ENCODE results near the gene ADM.
A peak's percentile ranks its signal among the peaks of the same experiment; 100 is the strongest.

ADM gene

DNA sequence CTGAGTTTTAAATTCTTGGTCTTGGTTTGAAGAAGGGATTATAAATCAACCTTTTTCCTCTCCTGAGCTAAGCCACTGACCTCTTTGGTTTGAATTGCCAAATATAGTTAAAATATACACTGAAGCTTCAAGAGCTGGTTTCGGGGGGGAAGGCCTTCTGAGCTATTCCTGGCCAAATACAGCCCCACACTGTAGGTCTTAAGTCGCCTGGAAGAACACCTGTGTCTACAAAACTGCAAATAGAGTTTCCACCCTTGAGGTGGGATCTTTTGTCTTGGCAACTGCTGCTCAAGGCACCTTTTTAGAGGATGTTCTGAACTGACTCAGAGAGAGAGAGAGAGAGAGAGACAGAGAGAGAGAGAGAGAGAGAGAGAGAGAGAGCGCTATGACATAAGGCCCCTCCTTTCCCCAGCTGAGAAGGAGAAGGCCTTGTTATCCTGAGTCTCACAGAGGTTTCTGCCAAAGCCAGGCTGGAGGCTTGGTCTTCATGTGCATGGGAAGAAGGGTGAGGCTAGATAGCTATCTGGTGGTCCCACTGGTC is 5.5 kb downstream of the ADM start:
- DNase-seq = no peak

DNA sequence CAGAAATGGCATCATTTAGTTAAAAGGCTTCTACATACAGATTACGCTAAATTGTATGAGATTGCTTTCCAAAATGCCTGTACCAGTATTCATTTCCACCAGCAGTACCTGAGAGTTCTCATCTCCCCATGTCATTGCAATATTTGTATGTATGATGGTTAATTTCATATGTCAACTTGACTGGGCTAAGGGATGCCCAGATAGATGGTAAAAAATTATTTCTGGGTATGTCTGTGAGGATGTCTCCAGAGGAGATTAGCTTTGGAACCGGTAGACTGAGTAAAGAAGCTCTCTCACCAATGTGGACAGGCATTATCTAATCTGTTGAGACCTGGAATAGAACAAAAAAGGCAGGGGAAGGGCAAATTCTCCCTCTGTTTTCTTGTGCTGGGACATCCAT is 6.9 kb downstream of the ADM start:
- DNase-seq = no peak

DNA sequence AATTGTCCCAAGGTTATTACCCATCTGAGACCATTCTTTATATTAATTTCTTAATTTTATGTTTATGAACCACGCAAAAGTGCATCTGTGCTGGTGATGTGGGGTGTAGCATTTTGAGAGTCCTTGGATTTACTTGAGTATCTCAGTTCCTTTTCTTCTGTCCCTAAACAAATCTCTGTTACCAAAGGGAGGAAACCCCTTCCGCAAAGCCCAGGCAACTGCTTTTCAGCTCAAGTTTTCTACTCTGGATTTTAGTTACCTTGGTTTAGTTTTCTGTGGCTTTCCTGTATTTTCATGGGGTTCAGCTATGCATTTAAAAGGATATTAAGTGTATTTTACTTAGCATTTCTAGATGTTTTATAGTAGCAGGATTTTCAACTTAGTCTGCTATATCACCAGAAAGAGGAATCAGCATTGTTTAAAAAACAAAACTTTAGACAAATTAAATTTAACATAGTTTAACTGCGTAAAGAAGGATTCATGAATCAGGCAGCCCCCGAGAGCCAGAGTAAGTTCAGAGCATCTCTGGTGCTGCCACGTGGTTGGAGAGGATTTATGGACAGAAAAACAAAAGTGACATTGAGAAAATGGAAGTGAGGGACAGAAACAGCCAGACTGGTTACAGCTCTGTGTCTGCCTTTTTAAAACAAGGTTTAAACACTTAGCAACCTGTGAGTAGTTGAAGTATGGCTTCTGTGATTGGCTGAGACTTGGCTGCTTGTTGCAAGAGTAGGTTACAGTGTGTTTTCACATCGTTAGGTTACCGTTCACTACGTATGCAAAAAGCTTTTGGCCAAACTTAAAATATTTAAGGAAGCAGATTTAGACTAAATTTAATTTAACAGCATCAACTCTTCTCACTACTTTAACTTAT is 9.6 kb downstream of the ADM start:
- DNase-seq = peak; percentile 76 to 78

DNA sequence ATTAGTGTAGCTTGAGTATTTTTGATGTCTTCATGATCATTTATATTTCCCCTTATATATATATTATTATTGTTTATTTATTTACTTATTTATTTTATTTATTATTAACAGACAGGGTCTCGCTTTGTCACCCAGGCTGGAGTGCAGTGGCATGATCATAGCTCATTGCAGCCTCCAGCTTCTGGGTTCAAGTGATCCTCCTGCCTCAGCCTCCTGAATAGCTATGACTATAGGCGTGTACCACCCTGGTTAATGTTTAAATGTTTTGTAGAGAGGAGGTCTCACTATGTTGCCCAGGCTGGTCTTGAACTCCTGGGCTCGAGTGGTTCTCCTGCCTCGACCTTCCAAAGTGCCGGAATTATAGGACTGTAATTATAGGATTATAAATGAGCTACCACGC is 10.2 kb downstream of the ADM start:
- no peak for DNase-seq

DNA sequence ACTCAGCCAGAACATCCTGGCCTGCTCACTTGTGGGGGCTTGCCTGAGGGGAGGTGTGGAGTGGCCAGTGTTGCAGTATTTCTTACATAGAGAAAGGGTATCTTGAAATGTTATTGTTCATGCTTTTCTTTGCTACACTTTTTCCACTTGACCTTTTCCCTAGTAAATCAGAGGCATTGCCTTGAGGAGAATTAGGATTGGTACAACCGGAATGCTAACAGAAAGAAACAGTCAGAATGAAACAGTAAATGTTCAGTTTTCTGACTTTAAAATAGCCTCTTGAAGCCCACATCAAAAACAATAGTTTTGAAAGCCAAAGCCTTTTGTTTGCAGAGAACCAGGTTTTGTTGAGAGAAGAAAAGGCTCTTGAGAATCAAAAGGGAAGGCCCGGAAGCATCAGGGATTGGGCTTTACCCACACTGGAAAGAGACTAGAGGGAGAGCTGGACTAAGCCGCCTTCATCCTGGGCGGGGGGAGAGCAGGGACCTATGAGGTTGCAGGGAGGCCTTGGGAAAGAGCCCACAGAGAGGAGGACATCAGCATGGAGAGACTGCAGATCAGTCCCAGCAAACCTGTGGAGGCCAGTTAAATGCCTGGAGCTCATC is 12.4 kb downstream of the ADM start:
- DNase-seq = no peak

DNA sequence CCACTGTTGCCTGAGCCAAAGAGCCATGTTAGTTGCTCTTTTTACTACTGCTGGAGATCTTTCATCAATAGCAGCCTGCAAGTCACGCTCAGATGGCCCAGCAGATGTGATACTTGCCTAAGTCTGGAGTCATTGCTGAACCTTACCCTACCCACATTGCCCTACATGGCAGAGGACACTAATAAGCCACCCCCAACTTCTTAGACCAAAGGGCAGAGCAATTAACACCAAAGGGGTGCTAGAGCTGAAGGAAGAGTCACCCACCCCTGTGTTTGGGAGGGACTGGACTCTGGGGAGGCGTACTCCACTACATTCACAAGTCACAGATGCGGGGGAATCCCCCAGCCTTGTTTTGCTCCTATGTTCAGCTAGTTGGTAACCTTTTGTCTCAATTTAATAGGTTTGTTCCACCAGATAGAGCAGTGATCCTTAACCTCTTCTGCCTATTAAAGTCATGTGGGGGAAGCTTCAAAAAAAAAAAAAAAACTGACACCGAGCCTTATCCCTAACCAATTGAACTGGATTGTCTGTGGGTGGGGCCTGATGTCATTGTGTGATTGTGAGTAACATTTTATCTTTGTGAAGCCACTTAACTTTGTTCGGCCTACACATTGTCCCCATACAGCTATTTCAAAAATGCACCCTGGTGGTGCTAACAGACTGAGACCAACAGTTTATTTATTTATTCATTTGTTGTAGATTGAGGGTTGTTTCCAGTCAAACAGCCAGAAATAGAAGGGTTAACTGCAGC is 13.1 kb downstream of the ADM start:
- DNase-seq = no peak

DNA sequence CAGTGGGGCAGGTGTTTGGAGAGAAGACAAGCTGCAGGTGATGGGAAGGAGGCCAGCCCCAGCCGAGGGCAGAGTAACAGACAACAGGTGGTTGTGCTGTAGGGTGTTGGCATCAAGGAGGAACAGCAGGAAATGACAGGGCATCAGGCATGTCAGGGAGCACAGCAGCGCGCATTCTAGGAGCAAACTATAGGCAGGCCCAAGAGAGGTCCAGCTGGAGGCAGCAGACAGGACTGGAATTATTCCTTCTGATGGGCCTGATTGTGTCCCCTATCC is 13.6 kb downstream of the ADM start:
- peak in 1 of 2 experiments; percentile 50 for DNase-seq

DNA sequence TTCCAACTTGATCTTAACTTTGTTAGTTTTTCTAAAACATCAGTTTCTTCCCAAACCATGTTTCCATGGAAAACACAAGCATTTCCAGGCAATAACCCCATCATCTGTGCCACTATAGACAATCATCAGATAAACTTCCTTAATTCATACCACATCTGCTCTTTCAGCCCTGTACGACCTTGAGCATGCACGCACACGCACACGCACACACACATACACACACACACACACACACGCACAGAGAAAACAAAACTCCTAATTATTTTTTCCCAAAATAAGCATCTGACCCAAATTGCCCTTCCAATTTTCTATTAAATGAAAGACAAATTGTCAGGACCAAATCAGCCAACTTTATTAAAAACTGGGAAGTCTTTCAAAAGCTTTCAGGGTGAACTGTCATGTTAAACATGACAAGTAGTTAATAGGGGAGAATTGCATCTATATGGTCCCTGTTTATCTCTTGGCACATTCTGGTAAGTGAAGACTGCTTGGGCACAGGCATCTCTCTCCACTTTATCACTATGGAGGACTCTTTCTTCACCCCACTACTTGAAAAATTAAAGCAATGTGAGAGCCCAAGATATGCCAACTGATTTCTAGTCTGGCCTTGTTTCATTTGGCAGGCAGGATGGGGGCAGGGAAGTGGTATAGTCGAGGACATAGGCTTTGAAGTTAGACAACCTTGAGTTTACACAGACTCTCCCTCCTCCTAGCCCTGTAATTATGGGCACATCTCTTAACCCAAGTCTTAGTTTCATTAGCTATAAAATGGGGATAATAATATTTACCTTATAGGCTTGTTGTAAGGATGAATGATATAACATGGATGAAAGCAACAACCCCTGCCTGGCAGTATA is 15.1 kb downstream of the ADM start:
- DNase-seq = no peak

DNA sequence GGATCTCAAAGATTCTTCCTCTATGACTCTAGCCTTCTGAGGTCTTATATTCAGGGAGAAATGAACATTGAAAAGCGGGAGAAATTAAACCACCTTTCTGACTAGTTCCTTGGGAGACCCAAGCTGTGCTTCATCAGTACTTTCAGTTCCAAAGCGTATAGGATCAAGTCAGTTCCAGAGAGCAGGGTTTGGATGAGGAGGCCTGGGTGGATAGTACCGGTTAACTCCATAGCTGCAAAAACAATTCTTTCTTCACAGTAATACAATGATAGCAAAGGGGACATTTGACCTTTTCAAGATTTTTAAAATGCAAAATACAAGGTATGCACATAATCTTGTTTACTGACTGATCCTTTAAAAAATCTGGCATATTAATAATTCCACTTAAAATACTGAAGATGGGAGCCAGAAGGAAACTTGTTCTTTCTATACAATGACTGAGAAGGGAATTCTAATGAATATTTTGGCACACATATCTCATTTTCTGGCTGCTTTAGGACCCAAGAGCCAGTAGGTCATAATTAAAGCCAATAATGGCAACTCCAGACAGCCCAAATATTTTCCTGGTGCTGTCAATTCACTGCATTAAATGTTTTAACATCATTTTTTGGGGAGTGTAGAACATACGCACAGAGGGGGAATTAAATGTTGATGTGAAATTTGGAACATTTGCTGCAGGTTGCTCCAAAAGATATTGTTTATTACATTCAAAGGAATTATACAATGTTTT is 16.0 kb downstream of the ADM start:
- no peak for DNase-seq

DNA sequence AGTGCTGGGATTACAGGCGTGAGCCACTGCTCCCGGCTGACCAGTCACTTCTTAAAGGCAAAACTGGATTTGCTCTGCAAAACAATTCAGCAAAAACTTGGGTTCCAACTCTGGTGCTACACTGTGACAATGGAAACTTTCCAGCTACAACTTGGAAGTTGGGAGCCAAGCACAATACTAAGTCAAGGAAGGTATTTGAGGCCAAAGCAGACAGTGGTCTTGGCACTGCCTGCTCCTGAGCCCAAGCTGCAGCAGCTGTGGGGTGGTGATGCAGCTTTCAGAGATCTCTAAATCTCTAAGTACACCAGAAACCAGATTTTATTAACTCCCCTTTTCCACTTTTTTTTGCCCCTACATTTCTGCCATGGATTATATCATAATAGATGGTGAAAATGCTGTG is 17.5 kb downstream of the ADM start:
- no peak for DNase-seq

DNA sequence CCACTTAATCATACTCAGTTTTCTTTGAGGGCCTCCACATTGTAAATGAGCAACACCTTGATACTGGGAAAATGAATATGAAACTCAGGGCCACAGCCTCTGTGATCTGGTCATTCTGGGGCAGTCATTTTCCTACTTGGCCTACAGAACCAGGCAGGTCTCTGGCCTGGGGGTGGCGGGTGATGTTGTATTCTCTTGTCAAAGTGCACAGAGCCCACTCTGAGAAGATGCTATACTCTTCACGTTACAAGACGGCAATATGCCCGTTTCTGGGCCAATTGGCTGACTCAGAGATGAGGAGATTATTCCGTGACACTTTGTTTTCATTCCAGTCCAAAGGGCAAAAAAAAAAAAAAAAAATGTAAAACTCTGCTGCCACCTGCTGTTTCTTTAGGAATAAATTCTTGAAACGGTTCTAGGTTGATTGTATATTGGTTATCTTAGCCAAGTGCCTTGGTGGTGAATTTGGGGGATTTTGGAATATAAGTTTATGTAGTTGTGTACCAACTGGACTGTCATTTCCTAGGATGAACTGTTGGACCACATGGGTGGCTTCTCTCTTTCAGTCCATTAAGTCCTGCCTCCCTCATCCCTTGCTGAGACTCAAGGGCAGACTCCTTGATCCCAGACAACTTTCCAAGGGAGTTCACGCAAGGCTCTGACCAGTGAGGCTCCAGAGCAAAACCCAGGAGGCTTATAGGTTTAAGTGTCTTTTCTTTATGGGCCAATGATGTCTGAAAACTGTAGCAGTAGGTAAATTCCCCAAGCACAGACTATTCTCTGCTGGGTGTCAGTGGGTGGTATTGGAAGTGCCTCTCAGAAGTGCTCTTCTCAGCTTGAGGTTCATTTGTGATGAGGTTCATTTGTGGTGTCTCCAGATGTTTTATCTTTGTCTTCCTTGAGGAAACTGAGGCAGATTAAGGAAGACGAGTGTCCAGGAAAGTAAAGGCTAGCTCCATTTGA is 18.2 kb downstream of the ADM start:
- peak; percentile 53 to 79 for DNase-seq

DNA sequence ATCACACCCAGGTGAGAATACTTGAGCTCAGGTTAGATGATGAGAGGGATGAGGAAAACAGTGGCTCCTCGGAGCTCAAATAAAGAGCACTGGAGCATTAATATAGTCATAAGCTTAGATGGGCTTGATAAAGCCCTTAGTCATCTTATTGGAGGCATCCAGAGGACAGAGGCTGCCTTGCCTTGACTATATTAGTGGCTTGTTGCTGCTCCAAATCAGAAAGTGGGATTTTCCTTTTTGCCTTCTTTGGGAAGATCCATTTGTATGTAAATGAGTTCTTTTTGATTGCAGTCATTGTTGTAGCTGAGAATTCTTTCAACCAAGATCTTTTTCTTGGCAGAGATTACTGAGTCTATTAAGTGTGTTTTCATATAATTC is 18.9 kb downstream of the ADM start:
- DNase-seq = no peak

DNA sequence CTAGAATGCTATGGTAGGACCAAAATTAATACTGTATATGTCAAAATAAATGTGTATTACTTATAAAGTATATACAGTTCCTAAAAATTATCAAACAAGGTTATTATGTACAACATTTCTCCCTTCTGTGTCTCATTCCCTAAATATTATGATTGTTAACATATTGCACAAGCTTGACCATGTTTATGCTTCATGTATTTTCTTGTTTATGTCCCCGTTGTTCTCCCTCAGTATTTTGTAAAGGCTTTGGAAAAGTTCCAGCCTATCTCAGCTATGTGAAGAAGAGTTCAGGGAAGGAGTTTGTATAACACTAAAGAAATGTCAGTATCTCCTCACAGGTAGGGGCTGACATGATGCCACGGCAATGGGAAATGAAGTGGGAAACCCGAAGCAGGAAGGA is 19.6 kb downstream of the ADM start:
- DNase-seq = no peak

DNA sequence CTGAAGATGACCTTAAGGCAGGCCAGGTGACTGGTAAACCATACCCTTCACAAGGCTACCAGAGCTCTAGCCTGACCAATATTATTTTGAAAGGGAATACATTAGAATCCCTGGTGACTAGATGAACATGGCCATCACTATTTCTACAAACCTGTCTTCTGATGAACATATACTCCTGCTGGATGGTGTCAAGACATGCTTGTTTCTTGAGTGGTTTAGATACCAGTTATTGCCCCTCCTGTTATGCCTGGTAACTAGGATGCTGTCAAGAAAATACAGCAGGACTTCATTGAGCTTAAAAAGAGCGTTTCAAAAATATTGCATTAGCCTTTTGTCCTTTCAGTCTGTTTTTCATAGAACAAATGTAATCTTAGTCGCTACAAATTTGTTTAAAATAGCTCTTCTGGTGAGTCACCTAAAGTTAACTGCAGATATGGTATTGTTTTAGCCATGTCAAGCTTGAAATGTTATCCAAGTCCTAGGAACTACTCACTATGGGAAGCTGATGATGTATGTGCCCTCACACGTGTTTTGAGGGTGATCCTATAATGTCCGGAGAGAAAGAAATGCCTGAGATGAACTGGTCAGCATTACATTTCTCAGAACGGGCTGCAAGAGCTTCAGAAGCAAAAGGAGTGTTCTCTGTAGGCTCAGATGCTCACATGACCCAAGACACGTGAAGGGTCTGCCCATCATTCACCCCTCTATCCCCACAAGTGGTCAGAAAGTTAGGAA is 20.6 kb downstream of the ADM start:
- no peak for DNase-seq

DNA sequence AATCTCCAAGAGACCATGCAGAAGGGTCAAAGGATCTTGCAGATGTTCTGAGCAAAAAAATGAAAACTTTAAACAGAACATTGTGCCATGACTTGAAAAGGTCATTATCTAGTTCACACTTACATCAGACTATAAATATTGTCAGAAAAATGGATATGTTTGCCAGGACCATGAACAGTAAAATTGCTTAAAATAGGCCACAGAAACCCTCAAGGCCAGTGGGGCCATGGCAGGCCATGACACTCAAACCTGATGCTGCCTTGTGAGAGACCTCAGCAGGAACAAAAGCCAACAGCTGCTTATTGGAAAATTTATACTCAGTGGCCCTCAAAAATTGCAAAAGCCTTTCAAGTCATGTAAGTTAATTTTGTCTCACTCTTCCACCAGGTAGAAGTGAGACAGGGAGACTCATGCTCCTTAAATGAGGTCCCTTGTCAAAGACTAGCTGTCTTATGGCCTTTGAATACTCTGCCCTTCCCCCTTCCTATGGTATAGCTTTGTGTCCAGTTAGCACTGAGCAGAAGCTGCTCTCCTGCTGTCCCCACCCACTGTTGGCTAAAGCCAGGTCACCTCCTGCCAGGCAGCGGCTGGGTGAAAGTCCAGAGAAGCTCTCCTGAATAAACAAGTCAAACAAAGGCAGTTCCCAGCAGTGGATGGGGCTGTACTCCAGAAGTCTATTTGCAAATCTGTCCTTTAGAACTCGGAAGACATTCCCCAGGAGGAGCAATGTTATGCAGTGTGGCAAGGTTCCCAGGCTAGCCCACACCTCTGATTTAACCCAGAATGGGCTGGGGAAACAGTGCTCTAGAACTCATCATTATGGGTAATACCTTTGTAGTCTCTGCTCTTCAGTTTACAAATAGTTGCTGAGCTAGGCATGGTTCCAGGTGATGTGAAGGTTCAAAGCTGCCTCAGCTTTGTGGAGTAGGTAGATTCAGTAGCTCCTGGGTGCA is 21.4 kb downstream of the ADM start:
- no peak for DNase-seq

DNA sequence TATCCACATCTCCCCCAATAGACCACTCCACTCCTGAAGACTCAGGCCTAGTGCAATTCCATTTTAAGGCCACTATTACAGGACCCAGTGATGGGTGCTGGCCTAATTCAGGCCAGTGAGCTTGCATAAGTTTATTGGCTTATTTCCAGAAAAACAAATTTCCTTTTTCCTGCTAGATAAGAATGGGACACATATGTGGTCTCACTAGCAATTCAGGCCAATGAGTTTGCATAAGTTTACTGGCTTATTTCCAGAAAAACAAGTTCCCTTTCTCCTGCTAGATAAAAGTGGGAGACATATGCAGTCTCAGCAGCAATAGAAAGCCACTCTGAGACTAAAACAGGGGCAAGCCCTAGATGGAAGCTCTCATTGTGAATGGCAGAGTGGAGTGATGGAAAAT is 22.4 kb downstream of the ADM start:
- DNase-seq = no peak

DNA sequence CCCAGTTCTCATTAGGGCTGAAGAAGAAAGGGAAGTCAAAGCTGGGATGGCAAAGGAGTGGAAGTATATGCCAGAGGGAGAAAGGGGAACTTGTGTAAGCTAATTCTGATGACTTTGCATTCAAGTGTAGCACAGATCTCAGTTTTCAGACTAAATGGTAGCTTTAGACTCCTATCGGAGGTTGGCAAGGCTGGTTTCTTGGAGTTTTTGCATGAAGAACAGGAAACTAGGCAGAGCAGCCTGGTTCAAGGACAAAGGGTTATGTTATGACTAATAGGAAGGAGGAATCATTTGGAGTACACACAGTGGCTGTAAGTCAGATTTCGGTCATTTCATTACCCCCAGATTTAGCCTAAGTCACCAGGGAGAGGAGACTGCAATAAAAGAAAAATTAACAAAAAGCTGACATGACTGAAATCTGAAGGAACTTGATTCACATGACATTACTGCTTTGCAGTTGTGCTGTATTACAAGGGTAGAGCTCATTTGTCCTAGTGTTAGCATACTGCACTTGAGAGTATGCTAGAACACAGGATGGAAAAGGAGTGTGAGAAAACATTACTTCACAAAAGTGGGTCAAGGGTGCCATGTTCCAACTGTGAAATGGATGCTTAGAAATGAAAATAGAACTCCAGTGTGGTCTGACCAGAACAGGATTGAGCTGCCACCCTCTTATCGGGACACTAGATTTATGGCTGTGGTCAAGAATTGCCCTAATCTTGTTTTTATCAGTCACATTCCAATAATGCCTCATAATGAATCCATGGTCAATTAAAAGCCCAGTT is 23.6 kb downstream of the ADM start:
- DNase-seq = no peak

DNA sequence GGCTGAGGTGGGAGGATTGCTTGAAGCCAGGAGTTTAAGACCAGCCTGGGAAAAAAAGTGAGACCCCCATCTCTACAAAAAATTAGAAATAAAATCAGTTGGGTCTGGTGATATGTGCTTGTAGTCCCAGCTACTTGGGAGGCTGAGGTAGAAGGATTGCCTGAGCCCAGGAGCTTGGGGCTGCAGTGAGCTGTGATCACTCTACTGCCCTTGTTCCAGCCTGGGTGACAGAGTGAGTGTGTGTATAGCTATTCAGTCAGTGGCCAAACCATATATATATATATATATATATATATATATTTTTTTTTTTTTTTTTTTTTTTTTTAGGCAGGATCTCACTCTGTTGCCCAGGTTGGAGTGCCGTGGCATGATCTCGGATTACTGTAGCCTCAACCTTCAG is 24.5 kb downstream of the ADM start:
- DNase-seq = no peak

Data from NCI-H526 (cell line).